Measurements from ENCODE around the gene DNM3.

Gene DNM3

GRCh38 chr1:172145656-172146055, 304.4 kb downstream of the DNM3 start:
- TF ChIP-seq CEBPB (IDR thresholded peaks at IDR 0.05) = no peak
- no peak for TF ChIP-seq REST (IDR thresholded peaks at IDR 0.05; ENCODE audit: low read depth)
- TF ChIP-seq NFIC (IDR thresholded peaks at IDR 0.05) = no peak
- no peak for TF ChIP-seq EGR1 (IDR thresholded peaks at IDR 0.05)
- no peak for TF ChIP-seq FOXM1 (IDR thresholded peaks at IDR 0.05; ENCODE audit: borderline replicate concordance, low read depth)
- no peak for TF ChIP-seq EP300 (IDR thresholded peaks at IDR 0.05; ENCODE audit: borderline replicate concordance)
- no peak for TF ChIP-seq YY1 (IDR thresholded peaks at IDR 0.05; ENCODE audit: low read depth)
- no peak for TF ChIP-seq TCF12 (IDR thresholded peaks at IDR 0.05; ENCODE audit: low read depth)
- no peak for TF ChIP-seq USF1 (IDR thresholded peaks at IDR 0.05)
- no peak for TF ChIP-seq MAX (IDR thresholded peaks at IDR 0.05)
- TF ChIP-seq CREB1 (IDR thresholded peaks at IDR 0.05; ENCODE audit: low read depth) = no peak
- TF ChIP-seq ZBTB7A (IDR thresholded peaks at IDR 0.05; ENCODE audit: low read depth) = no peak
- no peak for TF ChIP-seq TEAD4 (IDR thresholded peaks at IDR 0.05)
- no peak for TF ChIP-seq TAF1 (IDR thresholded peaks at IDR 0.05; ENCODE audit: low read depth)

GRCh38 chr1:172146141-172146850, 305.0 kb downstream of the DNM3 start:
- TF ChIP-seq MAX (IDR thresholded peaks at IDR 0.05) (no peak), EP300 (IDR thresholded peaks at IDR 0.05; ENCODE audit: borderline replicate concordance) (no peak), EGR1 (IDR thresholded peaks at IDR 0.05) (no peak), REST (IDR thresholded peaks at IDR 0.05; ENCODE audit: low read depth) (no peak), CREB1 (IDR thresholded peaks at IDR 0.05; ENCODE audit: low read depth) (no peak), TCF12 (IDR thresholded peaks at IDR 0.05; ENCODE audit: low read depth) (no peak), ZBTB7A (IDR thresholded peaks at IDR 0.05; ENCODE audit: low read depth) (no peak), YY1 (IDR thresholded peaks at IDR 0.05; ENCODE audit: low read depth) (no peak), TAF1 (IDR thresholded peaks at IDR 0.05; ENCODE audit: low read depth) (no peak), CEBPB (IDR thresholded peaks at IDR 0.05) (no peak), RAD21 (IDR thresholded peaks at IDR 0.05; ENCODE audit: low read depth) (no peak), NFIC (IDR thresholded peaks at IDR 0.05) (no peak), FOXM1 (IDR thresholded peaks at IDR 0.05; ENCODE audit: borderline replicate concordance, low read depth) (no peak), TEAD4 (IDR thresholded peaks at IDR 0.05) (no peak), USF1 (IDR thresholded peaks at IDR 0.05) (no peak)

- TF ChIP-seq EGR1 (IDR thresholded peaks at IDR 0.05) (no peak), ZBTB7A (IDR thresholded peaks at IDR 0.05; ENCODE audit: low read depth) (no peak), YY1 (IDR thresholded peaks at IDR 0.05; ENCODE audit: low read depth) (no peak), TAF1 (IDR thresholded peaks at IDR 0.05; ENCODE audit: low read depth) (no peak), CEBPB (IDR thresholded peaks at IDR 0.05) (no peak), TCF12 (IDR thresholded peaks at IDR 0.05; ENCODE audit: low read depth) (no peak), EP300 (IDR thresholded peaks at IDR 0.05; ENCODE audit: borderline replicate concordance) (no peak), REST (IDR thresholded peaks at IDR 0.05; ENCODE audit: low read depth) (no peak)
Observed at GRCh38 chr1:172147541-172147940, 306.2 kb downstream of the DNM3 start.

- TF ChIP-seq EGR1 (IDR thresholded peaks at IDR 0.05) = no peak
- no peak for TF ChIP-seq REST (IDR thresholded peaks at IDR 0.05; ENCODE audit: low read depth)
- TF ChIP-seq USF1 (IDR thresholded peaks at IDR 0.05) = no peak
- no peak for TF ChIP-seq TAF1 (IDR thresholded peaks at IDR 0.05; ENCODE audit: low read depth)
- TF ChIP-seq YY1 (IDR thresholded peaks at IDR 0.05; ENCODE audit: low read depth) = no peak
- TF ChIP-seq TCF12 (IDR thresholded peaks at IDR 0.05; ENCODE audit: low read depth) = no peak
- TF ChIP-seq ZBTB7A (IDR thresholded peaks at IDR 0.05; ENCODE audit: low read depth) = no peak
- no peak for TF ChIP-seq CEBPB (IDR thresholded peaks at IDR 0.05)
- TF ChIP-seq RAD21 (IDR thresholded peaks at IDR 0.05; ENCODE audit: low read depth) = no peak
- no peak for TF ChIP-seq FOXM1 (IDR thresholded peaks at IDR 0.05; ENCODE audit: borderline replicate concordance, low read depth)
- no peak for TF ChIP-seq CREB1 (IDR thresholded peaks at IDR 0.05; ENCODE audit: low read depth)
- no peak for TF ChIP-seq MAX (IDR thresholded peaks at IDR 0.05)
- no peak for TF ChIP-seq NFIC (IDR thresholded peaks at IDR 0.05)
- TF ChIP-seq EP300 (IDR thresholded peaks at IDR 0.05; ENCODE audit: borderline replicate concordance) = no peak
- TF ChIP-seq TEAD4 (IDR thresholded peaks at IDR 0.05) = no peak
Observed at GRCh38 chr1:172148213-172148612, 306.9 kb downstream of the DNM3 start.
